Stimulated activated CD4-positive, alpha-beta T cell treated with anti-CD3 and anti-CD28 coated beads, Interleukin-1b, Interleukin-23, amount 100 ng/mL, for 4 hours (primary cell): ENCODE results near the gene KLC3.

ENCODE experiments used
- DNase-seq, 2 donors: peaks; one replicate each; pipeline ENCODE4 v3.0.0-alpha.2; 2020; ENCODE audit warnings: low read depth in 2 of 2

KLC3 gene

GRCh38 chr19:45349126-45349415 lies 8.5 kb downstream of the KLC3 start:
- no peak for DNase-seq

DNA sequence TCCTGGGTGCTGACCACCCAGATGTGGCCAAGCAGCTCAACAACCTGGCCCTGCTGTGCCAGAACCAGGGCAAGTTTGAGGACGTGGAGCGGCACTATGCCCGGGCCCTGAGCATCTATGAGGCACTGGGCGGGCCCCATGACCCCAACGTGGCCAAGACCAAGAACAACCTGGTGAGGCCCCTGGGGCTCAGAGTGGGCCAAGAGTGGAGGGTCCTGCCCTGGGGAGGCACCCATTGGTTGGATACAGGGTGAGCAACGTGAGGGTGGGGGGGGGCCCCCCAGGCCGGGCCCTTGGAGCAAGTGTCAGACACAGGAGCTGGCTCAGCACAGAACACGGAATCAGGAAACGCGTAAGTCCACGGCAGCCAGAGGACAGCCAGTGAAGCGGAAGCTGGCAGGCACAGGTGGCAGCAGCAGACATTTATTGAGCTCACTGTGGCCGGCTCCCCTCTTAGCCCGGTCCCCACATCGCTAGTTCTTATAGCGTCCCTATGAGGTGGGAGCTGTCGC lies 8.9 kb downstream of the KLC3 start:
- DNase-seq = no peak

DNA sequence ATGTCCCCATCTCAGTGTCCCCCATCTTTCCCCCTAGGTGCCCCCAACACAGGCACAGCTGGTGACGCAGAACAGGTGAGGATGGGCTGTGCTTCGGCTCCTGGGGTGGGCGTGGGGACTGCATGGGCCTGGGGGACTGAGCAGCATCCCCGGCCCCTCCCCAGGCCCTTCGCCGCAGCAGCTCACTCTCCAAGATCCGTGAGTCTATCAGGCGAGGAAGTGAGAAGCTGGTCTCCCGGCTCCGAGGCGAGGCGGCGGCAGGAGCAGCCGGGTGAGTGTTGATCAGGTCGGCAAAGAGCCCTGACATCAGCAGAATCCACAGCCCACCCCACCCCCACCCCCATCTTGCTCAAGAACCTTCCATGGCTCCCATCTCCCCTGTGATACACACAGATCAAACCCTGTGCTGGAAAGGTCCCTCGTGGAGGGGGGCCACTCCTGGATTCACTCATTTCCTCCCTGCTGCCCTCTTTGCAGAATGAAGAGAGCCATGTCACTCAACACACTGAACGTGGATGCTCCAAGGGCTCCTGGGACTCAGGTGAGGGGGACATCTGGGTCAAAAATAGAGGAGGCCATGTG lies 10.0 kb downstream of the KLC3 start:
- DNase-seq = no peak

GRCh38 chr19:45351401-45351952 lies 10.9 kb downstream of the KLC3 start:
- no peak for DNase-seq

DNA sequence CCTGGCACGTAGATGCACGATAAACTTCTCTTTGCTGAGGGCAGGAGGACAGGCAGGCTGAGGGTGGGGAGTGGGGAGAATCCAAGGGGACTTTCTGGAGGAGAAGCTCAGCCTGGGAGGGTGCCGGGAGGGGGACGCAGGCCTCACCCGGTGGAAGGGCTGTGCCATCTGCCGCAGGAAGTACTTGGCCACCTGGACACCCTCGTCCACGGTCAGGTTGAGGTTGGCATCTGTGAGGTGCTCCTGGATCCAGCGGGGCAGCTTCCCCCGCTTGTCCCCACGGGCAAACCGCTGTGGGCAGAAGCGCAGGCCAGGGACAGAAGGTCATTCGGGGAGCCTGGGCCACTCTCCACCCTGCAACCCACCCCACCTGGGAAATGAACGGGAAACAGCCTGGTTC lies 11.5 kb downstream of the KLC3 start:
- DNase-seq = no peak

- no peak for DNase-seq
Observed at GRCh38 chr19:45352471-45352870, 11.9 kb downstream of the KLC3 start.

GRCh38 chr19:45352914-45353796 lies 12.6 kb downstream of the KLC3 start:
- DNase-seq = no peak

GRCh38 chr19:45354241-45354842 lies 13.8 kb downstream of the KLC3 start:
- no peak for DNase-seq

- DNase-seq = no peak
Observed at GRCh38 chr19:45355402-45355801, 14.9 kb downstream of the KLC3 start.

DNA sequence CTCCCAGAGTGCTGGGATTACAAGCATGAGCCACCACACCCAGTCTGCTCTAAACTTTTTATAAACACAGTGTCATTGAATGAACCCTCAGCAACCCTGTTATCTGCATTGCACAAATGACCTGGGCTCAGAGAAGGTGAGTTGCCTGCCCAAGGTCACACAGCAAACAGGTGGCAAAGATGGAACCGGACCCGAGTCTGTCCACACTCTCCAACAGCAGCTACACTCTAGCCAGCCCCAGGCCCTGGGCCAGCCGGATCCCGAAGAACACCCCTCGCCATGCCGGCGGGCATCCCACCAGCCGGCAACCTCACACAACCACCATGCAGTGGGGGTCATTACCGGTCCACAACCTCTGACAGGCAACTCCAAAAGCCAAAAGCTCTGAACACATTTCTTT lies 15.4 kb downstream of the KLC3 start:
- DNase-seq = no peak

- DNase-seq = no peak
Observed at GRCh38 chr19:45356760-45357444, 16.4 kb downstream of the KLC3 start.

DNA sequence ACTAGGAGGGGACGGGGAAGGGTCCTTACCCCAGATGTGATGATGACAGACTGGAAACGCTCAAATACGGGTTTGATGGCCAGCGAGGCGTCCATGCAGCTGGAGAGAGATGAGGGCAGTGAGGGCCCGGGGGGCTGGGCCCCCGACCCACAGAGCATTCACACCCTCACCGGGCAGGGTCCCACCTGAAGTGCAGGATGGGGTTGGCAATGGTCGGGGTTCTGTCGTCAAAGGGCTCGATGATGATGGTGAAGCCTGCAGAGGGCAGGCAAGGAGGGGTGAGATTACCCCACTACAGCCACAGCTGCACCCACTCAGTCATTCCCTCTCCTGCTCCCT lies 16.9 kb downstream of the KLC3 start:
- DNase-seq = no peak

DNA sequence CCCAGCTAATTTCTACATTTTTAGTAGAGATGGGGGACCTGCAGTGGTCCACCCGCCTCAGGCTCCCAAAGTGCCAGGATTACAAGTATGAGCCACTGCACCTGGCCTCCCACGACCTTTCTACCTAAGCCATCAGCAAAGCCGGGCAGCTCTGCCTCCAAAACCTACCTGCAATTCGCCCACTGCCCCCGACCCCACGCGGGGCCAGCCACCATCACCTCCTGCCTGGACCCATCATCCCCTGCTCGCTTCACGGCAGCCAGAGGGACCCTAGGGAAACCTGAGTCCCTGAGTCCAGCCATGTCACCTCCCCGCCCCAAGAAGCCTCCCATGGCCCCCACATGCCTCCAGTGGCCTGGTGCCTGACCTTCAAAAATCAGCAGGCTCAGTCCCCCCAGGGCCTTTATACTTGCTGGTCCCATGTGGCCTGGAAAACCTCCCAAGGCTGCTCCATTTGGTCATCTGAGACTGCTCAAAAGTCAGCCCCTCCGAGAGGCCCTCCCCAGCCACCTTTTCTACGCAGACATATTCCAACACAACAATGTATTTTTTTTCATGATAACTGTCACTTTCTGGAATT lies 17.8 kb downstream of the KLC3 start:
- DNase-seq = no peak

GRCh38 chr19:45361608-45362007 lies 21.1 kb downstream of the KLC3 start:
- no peak for DNase-seq

DNA sequence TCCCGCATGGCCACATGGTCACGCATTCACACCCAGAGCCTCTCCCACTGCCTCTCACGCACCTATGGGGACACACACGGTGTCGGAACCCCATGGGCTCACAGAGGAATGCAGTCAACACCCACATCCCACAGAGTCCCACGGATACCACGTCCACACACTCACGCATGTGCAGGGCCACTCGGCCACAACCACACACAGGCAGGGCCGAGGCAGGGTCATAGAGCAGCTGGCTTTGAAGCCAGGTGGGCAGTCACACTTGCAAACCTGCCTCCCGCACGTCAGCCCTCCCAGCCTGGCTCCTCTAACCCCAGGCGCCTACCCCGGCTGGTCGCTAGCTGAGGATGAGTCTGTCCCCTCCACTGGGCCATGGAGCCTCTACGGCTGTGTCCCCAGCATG lies 21.7 kb downstream of the KLC3 start:
- no peak for DNase-seq

- DNase-seq = no peak
Observed at GRCh38 chr19:45363861-45364459, 23.4 kb downstream of the KLC3 start.

GRCh38 chr19:45364696-45365095 lies 24.1 kb downstream of the KLC3 start:
- no peak for DNase-seq

DNA sequence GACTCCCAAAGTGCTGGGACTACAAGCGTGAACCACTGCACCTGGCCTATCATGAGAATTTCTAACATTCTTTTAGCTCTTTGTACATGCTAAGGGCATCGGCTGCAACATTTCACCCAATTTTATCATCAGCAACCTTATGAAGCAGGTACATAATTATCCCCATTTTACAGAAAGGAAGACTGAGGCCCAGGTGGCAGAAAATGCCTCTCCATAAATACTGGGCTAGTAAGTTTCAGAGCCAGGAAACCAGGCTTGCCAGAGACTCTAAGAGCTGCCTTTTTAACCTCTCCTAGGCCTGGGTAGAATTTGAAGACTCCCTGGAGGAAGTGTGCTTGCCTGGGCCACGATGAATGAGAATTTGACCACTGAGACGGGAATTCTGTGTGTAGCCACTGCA lies 27.6 kb downstream of the KLC3 start:
- no peak for DNase-seq

DNA sequence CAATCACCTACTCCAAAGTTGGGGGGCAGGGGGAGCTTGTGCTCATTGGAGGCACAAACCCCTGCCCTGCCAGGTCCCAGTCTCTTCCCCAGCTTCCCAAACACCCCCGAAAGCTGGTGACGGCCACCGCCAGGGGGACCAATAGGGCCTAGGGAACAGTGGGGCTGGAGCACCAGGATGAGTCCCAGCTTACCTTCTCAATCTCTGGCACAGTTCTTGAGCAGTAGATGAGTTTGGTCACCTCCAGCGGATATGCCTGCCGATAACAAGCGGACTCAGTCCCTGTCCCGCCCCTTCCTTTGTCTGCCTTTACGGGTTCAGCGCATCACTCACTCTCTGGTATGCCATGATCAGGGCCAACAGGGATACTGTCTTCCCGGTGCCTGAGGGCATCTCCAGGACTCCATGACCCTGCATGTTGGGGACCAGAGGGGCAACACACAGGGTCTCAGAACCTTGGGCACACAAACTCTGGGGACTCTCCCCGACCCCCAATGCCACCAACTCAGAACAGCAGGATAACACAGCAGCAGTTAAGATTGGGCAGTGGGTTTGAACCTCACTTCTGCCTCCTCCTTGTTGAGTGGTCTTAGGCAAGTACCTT lies 28.3 kb downstream of the KLC3 start:
- DNase-seq = no peak

GRCh38 chr19:45370410-45371204 lies 30.1 kb downstream of the KLC3 start, which contains the start of gene ERCC2:
Gene ERCC2, minus strand, starts transcription at chr19:45370573. Its CDS starts 33 bp downstream, at chr19:45370540.
- peak; percentile 99 to 100 for DNase-seq
